HG03565 (cell line): Measurements from ENCODE around the gene ARHGAP12.
A peak's percentile ranks its signal among the peaks of the same experiment; 100 is the strongest.

ENCODE experiments used
- ATAC-seq: cut with Tn5 transposase; IDR thresholded peaks from one replicate; pipeline ENCODE4 v1.9.1; 2021; ENCODE audit warnings: mild to moderate bottlenecking, moderate library complexity; ENCODE audit not compliant: unreplicated experiment

ARHGAP12 gene

DNA sequence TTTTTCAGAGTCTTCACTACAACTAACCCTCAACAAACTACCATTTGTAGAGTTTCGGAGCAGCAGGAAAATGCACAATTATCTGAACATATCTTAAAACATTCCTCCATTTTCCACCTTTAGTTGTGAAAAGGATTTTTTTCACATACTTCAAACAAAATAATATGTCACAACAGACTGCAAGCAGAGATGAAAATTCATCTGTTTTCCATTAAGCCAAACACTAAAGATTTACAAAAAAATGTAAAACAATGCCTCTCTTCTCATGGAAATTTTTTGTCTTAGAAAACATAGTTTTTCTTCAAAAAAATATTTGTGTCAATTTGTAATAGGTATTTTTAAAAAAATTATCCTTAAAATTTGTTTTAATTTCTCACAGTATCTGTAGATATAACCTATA lies 98.9 kb downstream of the ARHGAP12 start:
- ATAC-seq, result no peak

DNA sequence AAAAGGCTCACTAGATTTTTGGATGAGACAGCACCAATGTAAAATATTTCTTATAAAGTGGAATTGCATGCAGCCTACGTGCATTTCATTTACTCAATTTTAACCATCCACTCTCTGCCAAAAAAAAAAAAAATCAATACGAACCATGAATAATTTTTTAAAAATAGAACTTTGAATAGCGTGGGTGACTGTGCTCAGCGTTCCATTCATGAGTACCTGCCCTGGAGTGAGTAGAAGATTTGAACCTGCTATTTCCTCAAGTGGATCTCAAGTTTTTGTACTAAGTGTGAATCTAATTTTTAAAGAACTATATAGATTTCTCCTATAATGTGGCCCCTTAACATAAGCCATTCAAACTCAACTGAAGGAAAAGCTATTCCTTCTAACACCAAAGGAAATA lies 105.3 kb downstream of the ARHGAP12 start:
- no peak for ATAC-seq

DNA sequence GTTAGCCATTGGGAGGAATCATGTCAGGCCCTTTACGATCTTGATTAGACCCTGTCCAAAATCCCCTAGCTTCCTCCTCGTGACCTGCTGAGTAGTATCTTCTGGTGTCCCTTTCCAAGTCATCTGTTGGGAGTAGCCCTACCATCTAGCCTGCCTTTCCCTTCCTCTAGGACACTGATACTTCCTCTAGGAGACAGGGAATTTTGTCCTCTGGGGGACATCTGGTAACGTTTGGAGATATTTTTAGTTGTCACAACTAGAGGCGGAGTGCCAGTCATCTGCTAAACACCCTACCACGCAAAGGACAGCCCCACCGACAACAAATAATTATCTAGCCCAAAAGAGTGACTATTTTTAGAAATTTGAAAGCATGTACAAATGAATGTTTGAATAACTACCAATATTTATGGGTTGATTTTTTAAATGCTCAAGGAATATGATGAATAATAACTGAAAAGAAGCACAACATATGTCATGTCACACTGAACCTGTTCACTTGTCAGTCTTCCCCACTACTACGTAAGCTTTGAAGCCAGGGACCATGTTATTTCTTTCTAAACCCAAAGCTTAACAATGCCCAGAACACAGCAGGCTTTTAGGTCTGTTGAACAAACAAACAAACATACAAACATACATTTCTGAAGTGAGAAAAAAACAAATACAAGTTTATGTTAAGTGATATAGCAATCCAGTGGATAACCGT lies 105.9 kb downstream of the ARHGAP12 start:
- ATAC-seq, result no peak

DNA sequence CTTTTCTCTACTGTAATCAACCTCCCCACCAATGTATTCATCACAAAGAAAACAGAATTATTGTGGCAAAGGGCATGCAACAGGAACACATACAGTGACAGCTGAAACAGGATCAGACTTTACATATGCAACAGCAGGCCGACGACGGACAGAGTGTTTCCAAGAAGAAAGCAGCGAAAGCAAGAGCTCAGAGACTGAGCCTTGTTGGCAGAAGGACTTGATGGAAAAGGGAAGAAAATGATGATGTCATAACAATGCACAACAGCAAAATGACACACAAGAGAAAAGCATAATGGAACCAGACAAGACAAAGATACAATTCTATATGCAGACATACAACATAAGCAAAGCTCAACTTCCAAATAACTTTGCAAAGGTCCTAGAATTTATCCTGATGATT lies 106.5 kb downstream of the ARHGAP12 start:
- no peak for ATAC-seq

DNA sequence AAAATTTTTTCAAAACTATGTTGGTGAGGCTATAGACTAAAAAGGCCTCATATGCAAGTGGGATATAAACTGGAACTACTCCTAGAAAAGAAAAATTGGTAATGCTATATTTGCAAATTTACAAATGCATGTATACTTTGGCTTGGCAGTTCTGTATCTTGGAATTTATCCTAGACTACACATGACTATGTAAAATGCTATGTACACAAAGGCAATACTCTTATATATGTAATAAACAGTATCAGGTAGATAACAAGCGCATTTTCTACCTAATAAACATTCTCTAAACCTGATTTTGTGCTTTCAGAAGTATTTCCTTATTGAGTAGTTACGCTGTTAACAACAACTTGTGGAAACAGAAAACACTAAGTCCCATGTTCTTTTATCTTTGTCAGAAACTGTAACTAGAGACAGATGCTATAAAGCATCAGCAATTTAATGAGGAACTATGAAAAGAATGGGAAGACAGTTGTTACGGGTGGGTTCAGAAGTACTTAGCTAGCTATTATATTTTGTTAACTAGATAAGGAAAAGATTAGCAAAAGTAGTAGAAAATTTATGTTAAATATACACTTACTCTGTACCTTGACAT lies 107.8 kb downstream of the ARHGAP12 start:
- ATAC-seq, result no peak

DNA sequence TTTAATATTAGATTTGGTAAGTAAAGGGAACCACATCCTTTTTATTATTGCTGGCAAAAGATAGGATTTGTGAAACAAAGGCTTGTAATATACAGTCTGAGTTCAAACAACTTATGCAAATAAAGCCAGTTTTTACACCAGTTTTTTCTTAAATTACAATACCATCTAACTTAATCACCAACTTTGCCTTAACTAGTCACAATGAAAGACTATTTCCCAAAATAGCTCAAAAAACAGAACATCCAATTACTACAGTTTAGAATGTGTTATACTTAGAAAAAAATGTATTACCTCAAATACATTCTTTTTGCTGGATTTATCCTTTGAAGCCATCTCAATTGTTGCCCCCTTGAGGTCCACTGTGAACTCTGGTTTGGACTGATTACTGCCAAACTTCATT lies 108.5 kb downstream of the ARHGAP12 start:
- ATAC-seq, result no peak

DNA sequence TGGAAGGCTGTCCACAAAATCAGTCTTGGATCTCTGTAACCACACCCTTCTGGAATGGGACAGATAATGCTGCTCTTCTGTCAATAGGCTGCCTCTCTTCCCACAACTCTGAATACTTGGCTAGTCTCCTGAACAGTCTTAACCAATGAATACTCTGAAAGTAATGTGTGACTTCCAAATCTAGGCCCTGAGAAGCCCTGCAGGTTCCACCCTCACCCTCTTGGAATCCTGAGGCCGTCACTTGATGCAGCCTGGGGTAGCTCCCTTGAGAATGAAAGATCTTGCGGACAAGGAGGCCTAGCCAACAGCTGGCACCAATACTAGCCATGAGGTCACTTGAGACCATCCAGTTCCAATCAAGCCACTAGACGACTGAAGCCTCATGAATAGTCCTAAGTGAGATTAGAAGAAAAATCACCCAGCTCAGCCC lies 109.2 kb downstream of the ARHGAP12 start:
- ATAC-seq, result no peak

DNA sequence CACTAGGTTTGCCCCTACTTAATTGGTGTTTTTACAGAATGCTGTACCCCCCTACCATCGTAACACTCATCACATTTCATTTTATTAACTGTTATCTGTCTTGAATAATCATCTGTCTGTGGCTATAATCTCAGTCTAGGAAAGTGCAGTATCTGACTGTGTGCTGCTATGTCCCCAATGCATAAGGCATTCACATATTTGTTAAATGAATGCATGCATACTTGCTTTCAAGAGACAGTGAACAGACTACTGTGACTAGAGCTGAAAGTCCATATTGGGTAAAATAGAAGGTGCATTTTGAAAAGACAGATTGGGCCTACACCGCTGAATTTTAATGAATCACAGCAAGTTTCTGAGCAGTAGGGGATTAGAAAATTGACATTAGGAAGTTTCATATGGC lies 112.3 kb downstream of the ARHGAP12 start:
- no peak for ATAC-seq

DNA sequence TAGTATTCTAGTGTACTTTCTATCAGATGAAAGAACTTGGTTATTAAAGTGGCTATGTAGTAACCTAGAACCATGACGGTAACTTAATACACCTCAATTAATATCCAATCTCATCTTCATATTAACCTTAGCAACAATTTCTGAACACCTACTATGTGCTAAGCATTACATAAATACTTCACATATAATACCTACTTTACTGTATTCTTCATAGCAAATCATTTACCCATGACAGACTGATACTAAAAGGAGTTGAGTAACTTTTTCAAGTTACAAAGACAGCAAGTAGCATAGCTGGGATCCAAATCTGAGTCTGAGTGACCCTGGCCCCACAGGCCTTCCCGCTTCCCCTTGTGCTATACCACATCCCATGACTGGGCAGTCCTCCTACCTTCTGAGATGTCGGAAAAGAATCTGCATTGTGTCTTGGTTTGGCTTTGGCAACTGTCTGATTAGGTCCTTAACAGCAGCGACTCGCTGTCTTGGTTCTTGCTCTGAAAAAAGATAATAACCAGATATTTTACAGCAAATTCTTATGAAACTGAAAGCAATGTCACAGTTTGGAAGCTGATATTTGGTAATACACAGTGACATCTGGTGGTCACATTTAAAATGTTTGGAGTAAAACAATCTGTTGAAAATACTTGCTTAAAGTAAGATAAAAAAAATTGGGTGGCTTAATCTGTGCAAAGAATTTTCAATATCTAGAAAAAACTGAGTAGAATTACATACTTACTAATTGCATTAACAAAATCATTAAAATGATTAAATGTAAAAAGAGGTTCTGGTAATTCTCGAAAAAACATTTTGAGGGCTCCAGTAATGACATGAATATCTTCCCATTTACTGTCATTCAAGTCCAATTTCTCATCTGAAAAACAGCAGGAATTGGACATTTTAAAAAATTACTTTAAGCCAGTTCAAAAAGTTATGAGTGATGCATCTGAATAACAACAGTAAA lies 120.1 kb downstream of the ARHGAP12 start:
- peak; percentile 69 for ATAC-seq

DNA sequence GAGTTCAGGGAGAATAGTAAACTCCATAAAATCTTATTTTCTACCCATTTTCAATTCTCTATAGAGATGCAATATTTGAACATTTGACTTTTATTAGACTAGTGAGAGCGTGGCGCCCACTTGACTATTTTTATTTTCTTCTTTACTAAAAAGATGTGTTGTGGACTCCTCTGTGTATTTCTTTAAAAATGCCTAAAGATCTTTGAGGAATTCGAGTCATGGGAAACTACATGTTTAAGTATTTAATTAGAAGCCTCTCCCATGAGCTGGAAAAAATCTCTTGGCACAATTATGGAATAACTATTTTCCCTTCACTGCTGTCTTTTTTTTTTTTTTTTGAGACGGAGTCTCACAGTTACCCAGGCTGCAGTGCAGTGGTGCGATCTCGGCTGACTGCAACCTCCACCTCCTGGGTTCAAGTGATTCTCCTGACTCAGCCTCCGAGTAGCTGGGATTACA lies 124.2 kb downstream of the ARHGAP12 start:
- ATAC-seq, result no peak

DNA sequence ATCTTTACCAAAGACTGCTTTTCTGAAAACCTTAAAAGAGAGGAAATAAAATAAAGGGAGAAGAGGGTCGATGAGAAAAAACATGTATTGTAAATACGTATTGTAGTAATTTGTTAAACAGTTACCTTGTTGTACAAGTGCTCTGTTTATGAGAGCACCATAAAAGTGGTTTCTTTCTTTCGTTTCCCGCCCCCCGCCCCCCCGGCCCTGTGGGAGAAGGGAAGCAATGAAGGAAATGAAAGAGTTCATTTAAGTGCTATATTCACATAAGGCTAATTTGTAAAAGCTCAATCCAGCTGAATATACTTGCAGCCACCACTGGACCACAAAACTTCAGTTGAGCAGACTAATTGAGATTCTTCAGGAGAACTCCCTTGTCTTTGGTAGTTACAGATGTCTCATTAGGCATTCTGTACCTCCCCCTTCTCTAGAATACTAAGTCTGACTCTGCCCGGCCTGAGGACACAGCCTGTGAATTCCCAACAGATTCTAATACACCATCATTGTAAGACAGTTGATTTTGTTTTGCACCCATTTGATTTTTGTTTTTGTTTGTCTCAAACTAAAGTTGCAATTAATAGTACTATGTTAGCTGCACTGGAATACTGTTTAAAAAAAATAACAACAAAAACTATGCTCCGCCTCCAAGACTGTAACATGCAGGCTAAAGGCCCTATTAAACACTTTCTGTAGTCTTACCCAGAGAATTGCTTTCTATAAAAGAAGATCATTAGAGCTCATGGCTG lies 124.9 kb downstream of the ARHGAP12 start:
- ATAC-seq, result no peak

DNA sequence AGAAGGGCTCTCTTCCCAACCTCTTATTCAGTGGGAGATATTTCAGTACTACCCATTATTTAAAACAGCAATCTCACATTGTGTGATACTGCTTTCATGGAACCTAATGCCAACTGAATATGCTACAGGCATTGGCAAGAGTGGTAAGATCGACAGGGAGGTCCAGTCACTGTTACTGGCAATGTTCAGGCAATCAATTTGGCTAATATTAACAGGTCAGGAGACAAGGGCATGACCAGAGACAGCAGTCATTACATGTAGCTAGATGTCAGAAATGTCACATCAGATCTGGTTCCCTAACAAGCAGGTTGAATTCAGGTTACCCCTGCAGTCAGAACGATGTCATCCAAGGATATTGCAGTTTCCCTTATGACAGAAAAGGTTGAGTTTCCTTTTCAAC lies 129.4 kb downstream of the ARHGAP12 start:
- ATAC-seq, result no peak

DNA sequence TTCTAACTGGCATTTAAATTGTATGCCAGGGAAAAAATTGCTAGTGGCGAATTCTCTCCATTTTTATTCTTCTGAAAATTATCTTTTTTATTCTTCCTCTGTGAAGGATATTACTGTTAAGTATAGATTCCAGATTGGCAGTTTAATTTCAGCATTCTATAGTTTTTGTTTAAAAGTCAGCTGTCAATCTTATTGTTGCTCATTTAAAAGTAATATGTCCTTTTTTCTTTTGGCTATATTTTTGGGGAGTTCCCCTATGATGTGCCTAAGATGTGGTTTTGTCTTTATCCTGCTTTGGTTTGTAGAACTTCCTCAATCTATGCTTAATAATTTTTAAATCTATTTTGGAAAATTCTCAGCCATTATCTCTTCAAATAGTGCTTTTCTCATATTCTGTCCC lies 135.9 kb downstream of the ARHGAP12 start:
- no peak for ATAC-seq

DNA sequence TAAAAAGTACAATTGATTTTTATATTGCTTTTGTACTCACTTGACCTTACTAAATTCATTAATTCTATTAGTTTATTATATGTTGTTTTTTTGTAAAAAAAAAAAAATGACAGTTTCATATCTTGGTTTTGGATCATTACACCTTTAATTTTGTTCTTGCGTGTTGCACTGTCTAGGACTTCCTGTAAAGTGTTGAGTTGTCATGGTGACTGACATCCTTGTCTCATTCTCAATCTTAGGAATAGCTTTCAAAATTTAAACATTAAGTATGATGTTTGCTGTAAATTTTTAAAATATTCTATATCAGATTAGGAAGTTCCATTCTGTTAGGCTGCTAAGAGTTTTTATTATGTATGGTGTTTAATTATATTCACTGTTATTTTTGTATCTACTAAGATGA lies 139.1 kb downstream of the ARHGAP12 start:
- no peak for ATAC-seq

DNA sequence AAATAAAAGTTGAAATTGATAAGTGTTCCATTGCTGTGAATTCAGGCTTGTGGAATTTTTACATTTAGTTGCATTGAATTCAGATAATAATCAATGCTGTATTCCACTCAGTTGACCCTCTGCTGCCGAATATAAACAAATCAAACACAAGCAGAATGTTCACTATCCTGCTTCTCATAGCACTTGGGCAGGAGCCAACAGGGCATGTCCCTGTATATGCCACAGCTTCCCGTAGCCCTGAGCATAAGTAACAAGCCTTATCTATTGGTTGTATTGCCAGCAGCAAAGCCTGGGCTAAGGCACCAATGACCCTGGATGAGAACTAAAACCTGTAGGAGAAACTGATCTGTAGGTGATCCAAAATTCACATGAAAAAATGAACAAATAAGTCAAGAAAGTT lies 145.9 kb downstream of the ARHGAP12 start:
- ATAC-seq, result no peak

DNA sequence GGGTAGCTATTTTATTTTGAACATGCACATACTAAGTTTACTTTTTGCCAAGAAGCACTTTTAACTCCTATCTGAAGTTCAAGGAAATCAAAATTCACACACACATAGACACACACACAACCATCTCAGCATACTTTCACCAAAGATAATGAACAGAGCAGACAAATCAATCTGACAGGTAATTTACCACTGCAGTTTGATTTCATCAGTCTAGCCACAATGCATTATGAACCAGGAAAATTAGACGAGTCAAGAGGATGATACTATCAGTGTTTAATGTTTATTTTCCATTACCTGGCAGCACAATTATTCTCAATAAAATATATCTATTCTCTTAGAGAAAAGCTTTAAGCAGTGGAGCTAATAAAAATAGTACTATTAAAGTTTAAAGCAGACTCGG lies 147.9 kb downstream of the ARHGAP12 start:
- ATAC-seq, result no peak

DNA sequence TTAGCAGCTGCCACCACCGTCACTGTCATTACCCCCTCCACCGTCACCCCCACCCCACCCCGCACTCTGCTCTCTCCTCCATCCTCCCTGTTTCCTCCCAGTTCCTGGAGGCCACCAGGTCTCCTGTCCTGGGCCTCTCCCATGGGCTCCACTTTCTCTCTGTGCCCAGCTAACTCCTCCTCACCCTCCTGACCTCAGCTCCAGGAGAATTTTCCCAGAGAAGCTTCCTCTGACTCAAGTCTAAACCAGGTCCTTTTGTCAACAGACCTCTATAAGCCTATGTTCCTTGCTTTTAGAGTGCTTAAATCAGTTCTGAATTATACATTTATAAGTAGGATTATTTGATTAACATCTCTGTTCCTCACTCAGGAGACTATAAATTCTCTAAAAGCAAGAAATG lies 150.0 kb downstream of the ARHGAP12 start:
- ATAC-seq, result no peak

DNA sequence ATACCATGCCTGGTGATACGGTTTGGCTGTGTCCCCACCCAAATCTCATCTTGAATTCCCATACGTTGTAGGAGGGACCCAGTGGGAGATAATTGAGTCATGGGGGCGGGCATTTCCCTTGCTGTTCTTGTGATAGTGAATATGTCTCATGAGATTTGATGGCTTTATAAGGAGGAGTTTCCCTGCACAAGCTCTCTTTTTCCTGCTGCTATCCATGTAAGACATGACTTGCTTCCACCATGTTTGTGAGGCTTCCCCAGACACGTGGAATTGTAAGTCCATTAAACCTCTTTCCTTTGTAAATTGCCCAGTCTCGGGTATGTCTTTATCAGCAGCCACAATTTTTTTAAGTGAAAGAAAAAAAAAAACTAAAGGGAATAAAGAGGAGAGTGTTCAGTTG lies 152.5 kb downstream of the ARHGAP12 start:
- ATAC-seq, result no peak

DNA sequence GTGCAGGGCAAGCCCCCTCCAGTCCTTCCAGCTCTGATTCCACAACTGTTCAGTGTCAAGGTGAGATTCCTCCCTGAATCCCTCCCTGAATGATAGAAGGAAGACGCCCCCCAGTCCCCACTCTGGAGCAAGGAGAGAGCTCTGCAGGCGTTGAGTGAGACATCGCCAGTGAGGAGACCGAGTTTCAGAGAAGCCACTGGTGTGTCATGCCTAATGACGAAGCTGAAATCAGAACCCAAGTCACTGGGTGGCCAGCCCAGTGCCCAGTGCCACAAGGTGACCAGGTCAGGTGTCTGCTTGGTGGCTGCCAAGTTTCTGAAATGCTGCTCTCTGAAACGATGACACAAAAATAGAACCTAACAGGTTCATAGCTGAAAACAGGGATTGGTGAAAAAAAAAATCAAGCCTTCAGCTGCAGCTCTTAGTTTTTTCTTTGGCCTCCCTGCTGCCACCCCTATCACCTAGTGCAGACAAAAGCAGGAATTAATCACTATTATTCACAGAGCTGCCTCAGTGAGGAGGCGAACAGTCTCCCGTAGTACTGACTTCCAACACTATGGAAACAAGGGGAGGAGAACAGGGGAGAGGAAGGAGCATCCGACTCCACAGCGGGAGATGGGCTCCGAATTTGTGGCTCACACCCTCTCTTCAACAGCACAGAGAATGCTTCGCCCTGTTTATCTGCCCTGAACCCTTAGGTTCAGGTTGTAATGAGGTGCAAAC lies 153.5 kb downstream of the ARHGAP12 start:
- ATAC-seq, result no peak

DNA sequence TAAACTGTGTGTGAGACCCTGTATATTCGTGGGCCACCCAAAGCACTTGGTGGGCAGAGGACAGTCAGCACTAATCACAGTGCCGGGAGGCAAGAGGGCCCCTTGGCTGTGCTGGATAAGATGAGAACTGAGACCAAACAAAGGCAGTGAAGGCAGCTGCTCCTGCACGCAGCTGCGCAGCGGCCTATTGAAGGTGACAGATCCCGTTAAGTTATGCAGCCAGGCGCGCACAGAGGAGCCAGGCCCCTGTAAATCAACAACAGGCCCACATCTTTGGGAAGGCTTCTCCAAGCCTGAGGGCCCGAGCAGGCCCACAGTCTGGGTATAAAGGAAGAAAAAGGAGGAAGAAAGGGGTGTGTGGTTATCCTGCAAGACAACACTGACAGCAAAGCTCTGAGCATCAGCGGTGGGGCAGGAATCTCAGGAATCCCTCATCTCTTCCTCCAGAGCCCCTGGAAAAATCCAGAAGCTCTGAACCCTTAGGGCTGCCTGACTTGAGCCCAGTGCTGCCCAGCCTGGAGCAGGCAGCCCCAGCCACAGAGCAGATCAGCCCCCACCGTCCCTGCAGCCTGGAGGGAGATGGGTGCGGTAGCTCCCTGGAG lies 154.2 kb downstream of the ARHGAP12 start:
- no peak for ATAC-seq
